SK-N-SH (cell line): ENCODE data around the gene TMEM248.

Source experiments
- CHD2 ChIP-seq: fragments of 150-350 bp; IDR thresholded peaks from 2 replicates; pipeline ENCODE4 v1.6.1; 2018; ENCODE audit warnings: low read length; ENCODE audit not compliant: partially characterized antibody
- CTCF ChIP-seq: fragments of 200-600 bp; sonication (generic); IDR thresholded peaks from 2 replicates; pipeline ENCODE4 v1.6.1; 2017; ENCODE audit warnings: antibody characterized with exemption, mild to moderate bottlenecking, moderate library complexity
- EP300 ChIP-seq, 2 experiments: IDR thresholded peaks; 2 replicates each; pipeline versions ENCODE4 v1.4.0 to v1.6.1; 2012; ENCODE audit warnings: borderline replicate concordance in 1 of 2, low read depth in 1 of 2, low read length in 1 of 2
- GABPA ChIP-seq: IDR thresholded peaks from 2 replicates; pipeline ENCODE4 v1.4.0; 2012; ENCODE audit warnings: low read depth, mild to moderate bottlenecking
- GATA2 ChIP-seq: sonication (generic); formaldehyde crosslinking; IDR thresholded peaks from 2 replicates; pipeline ENCODE4 v1.5.0; 2020; ENCODE audit warnings: mild to moderate bottlenecking, missing genetic modification reagents
- JUND ChIP-seq: IDR thresholded peaks from 2 replicates; pipeline ENCODE4 v1.4.0; 2012
- MXI1 ChIP-seq: IDR thresholded peaks from 2 replicates; pipeline ENCODE4 v1.6.1; 2012; ENCODE audit warnings: mild to moderate bottlenecking, low read depth, low read length, improper control_type of control experiment
- POLR2AphosphoS5 ChIP-seq: IDR thresholded peaks from 2 replicates; pipeline ENCODE4 v1.6.1; 2012; ENCODE audit warnings: low read depth, low read length
- RCOR1 ChIP-seq: fragments of 150-350 bp; IDR thresholded peaks from 2 replicates; pipeline ENCODE4 v1.6.1; 2017; ENCODE audit warnings: antibody characterized with exemption, low read length
- TCF12 ChIP-seq: IDR thresholded peaks from 2 replicates; pipeline ENCODE4 v1.4.0; 2012
- TF ChIP-seq, protein P1 (sequence below): IDR thresholded peaks from 2 replicates; pipeline ENCODE4 v1.6.1; 2012; ENCODE audit warnings: mild to moderate bottlenecking, low read depth, low read length, moderate library complexity
- TF ChIP-seq, protein P2 (sequence below): IDR thresholded peaks from 2 replicates; pipeline ENCODE4 v1.4.0; 2012; ENCODE audit warnings: low read depth

DNA sequence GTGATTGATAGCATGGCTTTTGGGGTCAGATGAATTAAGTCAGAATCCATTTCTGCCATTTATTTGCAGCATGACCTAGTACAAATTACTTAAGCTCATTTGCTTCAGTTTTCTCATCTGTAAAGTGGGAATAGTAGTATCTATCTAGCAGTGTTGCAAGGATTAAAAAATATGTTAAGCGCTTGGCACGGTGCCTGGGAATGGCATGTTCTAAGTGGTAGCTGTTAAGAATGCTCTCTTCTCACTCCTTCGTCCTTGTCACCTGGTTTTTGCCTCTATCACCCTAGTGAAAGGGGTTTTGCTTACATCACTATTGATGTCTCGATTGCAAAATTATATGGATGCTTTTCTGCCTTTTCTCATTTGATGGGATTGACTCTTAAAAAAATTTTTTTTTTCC is 7.4 kb downstream of the TMEM248 start:
- TF ChIP-seq EP300 (IDR thresholded peaks at IDR 0.05; ENCODE audit: borderline replicate concordance in 1 of 2, low read depth in 1 of 2, low read length in 1 of 2): no peak
- no peak for TF ChIP-seq CTCF
- TF ChIP-seq RCOR1: no peak
- no peak for TF ChIP-seq TCF12
- TF ChIP-seq MXI1: no peak
- no peak for TF ChIP-seq CHD2
- no peak for TF ChIP-seq GATA2 (CRISPR knock-in tag)
- no peak for TF ChIP-seq GABPA
- no peak for TF ChIP-seq POLR2AphosphoS5
- TF ChIP-seq, protein P1, sequence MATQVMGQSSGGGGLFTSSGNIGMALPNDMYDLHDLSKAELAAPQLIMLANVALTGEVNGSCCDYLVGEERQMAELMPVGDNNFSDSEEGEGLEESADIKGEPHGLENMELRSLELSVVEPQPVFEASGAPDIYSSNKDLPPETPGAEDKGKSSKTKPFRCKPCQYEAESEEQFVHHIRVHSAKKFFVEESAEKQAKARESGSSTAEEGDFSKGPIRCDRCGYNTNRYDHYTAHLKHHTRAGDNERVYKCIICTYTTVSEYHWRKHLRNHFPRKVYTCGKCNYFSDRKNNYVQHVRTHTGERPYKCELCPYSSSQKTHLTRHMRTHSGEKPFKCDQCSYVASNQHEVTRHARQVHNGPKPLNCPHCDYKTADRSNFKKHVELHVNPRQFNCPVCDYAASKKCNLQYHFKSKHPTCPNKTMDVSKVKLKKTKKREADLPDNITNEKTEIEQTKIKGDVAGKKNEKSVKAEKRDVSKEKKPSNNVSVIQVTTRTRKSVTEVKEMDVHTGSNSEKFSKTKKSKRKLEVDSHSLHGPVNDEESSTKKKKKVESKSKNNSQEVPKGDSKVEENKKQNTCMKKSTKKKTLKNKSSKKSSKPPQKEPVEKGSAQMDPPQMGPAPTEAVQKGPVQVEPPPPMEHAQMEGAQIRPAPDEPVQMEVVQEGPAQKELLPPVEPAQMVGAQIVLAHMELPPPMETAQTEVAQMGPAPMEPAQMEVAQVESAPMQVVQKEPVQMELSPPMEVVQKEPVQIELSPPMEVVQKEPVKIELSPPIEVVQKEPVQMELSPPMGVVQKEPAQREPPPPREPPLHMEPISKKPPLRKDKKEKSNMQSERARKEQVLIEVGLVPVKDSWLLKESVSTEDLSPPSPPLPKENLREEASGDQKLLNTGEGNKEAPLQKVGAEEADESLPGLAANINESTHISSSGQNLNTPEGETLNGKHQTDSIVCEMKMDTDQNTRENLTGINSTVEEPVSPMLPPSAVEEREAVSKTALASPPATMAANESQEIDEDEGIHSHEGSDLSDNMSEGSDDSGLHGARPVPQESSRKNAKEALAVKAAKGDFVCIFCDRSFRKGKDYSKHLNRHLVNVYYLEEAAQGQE: no peak
- TF ChIP-seq JUND: no peak
- TF ChIP-seq, protein P2, sequence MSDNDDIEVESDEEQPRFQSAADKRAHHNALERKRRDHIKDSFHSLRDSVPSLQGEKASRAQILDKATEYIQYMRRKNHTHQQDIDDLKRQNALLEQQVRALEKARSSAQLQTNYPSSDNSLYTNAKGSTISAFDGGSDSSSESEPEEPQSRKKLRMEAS: no peak
